C4-2B (cell line): Measurements from ENCODE around the gene SPPL2B.

Source experiments
- CTCF ChIP-seq: fragments of 450-650 bp; conservative IDR thresholded peaks from 2 replicates; pipeline ENCODE4 v1.5.1; 2017; ENCODE audit warnings: mild to moderate bottlenecking
- ZFX ChIP-seq: fragments of 450-650 bp; IDR thresholded peaks from 2 replicates; pipeline ENCODE4 v1.6.1; 2017

GRCh38 chr19:2371656-2372055, 43.2 kb downstream of the SPPL2B start:
- no peak for TF ChIP-seq CTCF
- no peak for TF ChIP-seq ZFX
